GM19193 (cell line): ENCODE results near the gene SNX9.

Experiments
- POLR2A ChIP-seq: IDR thresholded peaks from 4 replicates; pipeline ENCODE4 v1.6.1; 2011; ENCODE audit not compliant: insufficient read depth, insufficient read length; ENCODE audit errors: extremely low read depth

Gene SNX9

GRCh38 chr6:157961153-157961831, 138.2 kb downstream of the SNX9 start:
- TF ChIP-seq POLR2A: no peak

- no peak for TF ChIP-seq POLR2A
Measured at GRCh38 chr6:157961832-157962575, 139.0 kb downstream of the SNX9 start.

- no peak for TF ChIP-seq POLR2A
Measured at GRCh38 chr6:157962601-157963302, 139.7 kb downstream of the SNX9 start.

GRCh38 chr6:157964100-157964499, 141.1 kb downstream of the SNX9 start:
- no peak for TF ChIP-seq POLR2A

- no peak for TF ChIP-seq POLR2A
Measured at GRCh38 chr6:157965387-157965786, 142.3 kb downstream of the SNX9 start.

- TF ChIP-seq POLR2A: no peak
Measured at GRCh38 chr6:157966589-157966977, 143.5 kb downstream of the SNX9 start.

GRCh38 chr6:157967020-157967419, 144.0 kb downstream of the SNX9 start:
- TF ChIP-seq POLR2A: no peak

- TF ChIP-seq POLR2A: no peak
Measured at GRCh38 chr6:157967486-157967885, 144.4 kb downstream of the SNX9 start.

GRCh38 chr6:157974341-157974894, 151.4 kb downstream of the SNX9 start:
- TF ChIP-seq POLR2A: no peak

- no peak for TF ChIP-seq POLR2A
Measured at GRCh38 chr6:157974967-157975366, 151.9 kb downstream of the SNX9 start.

GRCh38 chr6:157975456-157975855, 152.4 kb downstream of the SNX9 start:
- no peak for TF ChIP-seq POLR2A

GRCh38 chr6:157976345-157977175, 153.5 kb downstream of the SNX9 start:
- TF ChIP-seq POLR2A: no peak

GRCh38 chr6:157977176-157977804, 154.2 kb downstream of the SNX9 start:
- no peak for TF ChIP-seq POLR2A
